CD4-positive, alpha-beta T cell (primary cell): ENCODE measurements around the gene SLC7A6. TPM values are rescaled to one million over a fixed set of nuclear protein-coding genes. Genes with fewer than 3 reads are reported as not detected.

Source experiments
- ATAC-seq: fragments of 200-7000 bp; cut with Tn5 transposase; one replicate; pipeline ENCODE4 v1.10.0; 2022; ENCODE audit warnings: mild to moderate bottlenecking; ENCODE audit not compliant: poor library complexity
- CTCF ChIA-PET: fragments of 350-600 bp; sonication (Branson Sonifier 250); formaldehyde crosslinking; loops from one replicate; lab custom pipeline; 2021; ENCODE audit warnings: antibody characterized with exemption, inconsistent platforms; lab: Charles Lee
- POLR2A ChIA-PET: fragments of 350-600 bp; sonication (Branson Sonifier 250); formaldehyde crosslinking; loops from one replicate; lab custom pipeline; 2021; ENCODE audit warnings: antibody characterized with exemption, inconsistent platforms; lab: Charles Lee
- DNase-seq, 14 experiments: peaks; one replicate each; pipeline ENCODE4 v3.0.0-alpha.2; 2013 to 2020; ENCODE audit warnings: mixed read lengths in 2 of 14
- H3K27ac ChIP-seq, 2 donors: one replicate each; pipeline versions ENCODE4 v1.5.1 to v1.7.0; 2013; ENCODE audit warnings: low read length in 2 of 2, low read depth in 1 of 2, mild to moderate bottlenecking in 1 of 2
- H3K27me3 ChIP-seq, 2 experiments: 1 replicate in 1 of 2; 2 replicates in 1 of 2; pipeline versions ENCODE4 v1.6.1 to v1.7.0; 2013; ENCODE audit warnings: low read length in 2 of 2, control low read depth in 1 of 2, mild to moderate bottlenecking in 1 of 2, moderate library complexity in 1 of 2; ENCODE audit not compliant: insufficient read depth in 2 of 2, control insufficient read depth in 1 of 2
- H3K36me3 ChIP-seq: one replicate; pipeline ENCODE4 v1.6.1; 2013; ENCODE audit warnings: low read length, control low read depth; ENCODE audit not compliant: insufficient read depth
- H3K4me1 ChIP-seq: one replicate; pipeline ENCODE4 v1.6.1; 2013; ENCODE audit warnings: low read length, control low read depth; ENCODE audit not compliant: insufficient read depth
- H3K4me3 ChIP-seq: one replicate; pipeline ENCODE4 v1.5.1; 2013; ENCODE audit warnings: mild to moderate bottlenecking, low read length, moderate library complexity
- H3K9me3 ChIP-seq, 2 experiments: 1 replicate in 1 of 2; 2 replicates in 1 of 2; pipeline versions ENCODE4 v1.6.1 to v1.7.0; 2013; ENCODE audit warnings: low read length in 2 of 2, mild to moderate bottlenecking in 2 of 2, control low read depth in 1 of 2, moderate library complexity in 1 of 2; ENCODE audit not compliant: control insufficient read depth in 1 of 2, insufficient read depth in 1 of 2
- H3K27ac Mint-ChIP-seq: one replicate; pipeline ENCODE4 v1.8.0; 2020; ENCODE audit warnings: mixed read lengths
- H3K27me3 Mint-ChIP-seq: one replicate; pipeline ENCODE4 v1.8.0; 2021; ENCODE audit warnings: mixed read lengths
- H3K36me3 Mint-ChIP-seq: one replicate; pipeline ENCODE4 v1.8.0; 2021; ENCODE audit warnings: low read depth, mixed read lengths
- H3K4me1 Mint-ChIP-seq: one replicate; pipeline ENCODE4 v1.8.0; 2021; ENCODE audit warnings: low read depth, mixed read lengths
- H3K4me3 Mint-ChIP-seq: one replicate; pipeline ENCODE4 v1.8.0; 2020; ENCODE audit warnings: mild to moderate bottlenecking, mixed read lengths
- H3K9me3 Mint-ChIP-seq: one replicate; pipeline ENCODE4 v1.8.0; 2020; ENCODE audit warnings: mixed read lengths
- intact Hi-C, 2 experiments: fragments of 100-400 bp; cut with DNase I in 1 of 2; cut with micrococcal nuclease in 1 of 2; formaldehyde crosslinking; loops; one replicate each; pipeline versions ENCODE4 v1.15.1 to v1.9.0; 2023 to 2025; cut with DNase I, micrococcal nuclease
- total RNA-seq, 174 experiments: library from RNA in 2 of 174; stranded (reverse) in 2 of 174; gene quantifications; one replicate each; pipeline ENCODE4 v1.2.3 and lab custom pipeline; 2021 to 2026
- TF ChIP-seq, protein P1 (sequence below): fragments of 200-600 bp; IDR thresholded peaks from one replicate; pipeline ENCODE4 v1.8.0; 2022; ENCODE audit warnings: antibody characterized with exemption, mild to moderate bottlenecking

Gene SLC7A6
- total RNA-seq, 2 experiments from 2014 or later, result 187 to 197 TPM

DNA sequence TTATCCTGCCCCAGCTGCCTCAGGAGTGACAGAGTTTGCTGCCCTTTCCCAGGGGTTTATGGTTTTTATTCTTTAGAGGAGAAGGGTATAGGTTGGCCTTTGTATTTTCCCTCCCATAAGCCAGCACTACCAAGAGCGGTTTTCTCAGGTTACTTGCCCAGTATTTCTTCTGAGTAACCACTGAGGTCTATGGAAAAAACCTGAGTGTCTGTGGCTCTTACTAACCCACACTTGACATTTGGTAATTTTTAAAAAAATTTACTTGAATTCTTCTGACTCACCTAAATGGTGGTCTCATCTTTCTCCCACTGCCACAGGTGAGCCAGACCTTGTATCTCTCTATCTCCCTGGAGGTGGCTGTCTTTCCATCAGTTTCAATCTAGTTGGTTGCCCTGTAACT lies 6.0 kb downstream of the SLC7A6 start:
- H3K9me3 Mint-ChIP-seq, result no peaks in the 10 kb centered on the region
- H3K36me3 Mint-ChIP-seq, result peaks cover 75% of the 10 kb centered on the region
- H3K27ac ChIP-seq, result peak overlapping the region; percentile 71 to 84
- H3K27me3 Mint-ChIP-seq, result no peaks in the 10 kb centered on the region
- peak in 3 of 14 experiments; percentile 23 to 63 (median 46) for DNase-seq
- H3K9me3 ChIP-seq, result no peaks in the 10 kb centered on the region
- peaks cover 96% of the 10 kb centered on the region for H3K4me1 ChIP-seq
- CTCF ChIA-PET, result interaction anchor here (0.7 to 3.9 kb wide), 4 partner anchors 9 to 15 kb away, joined by 3 to 23 read pairs (median 12); no protein-coding TSS in a partner anchor
- H3K27me3 ChIP-seq, result no peaks in the 10 kb centered on the region
- H3K27ac Mint-ChIP-seq, result peak overlapping the region; percentile 94
- POLR2A ChIA-PET, result interaction anchor here (1.7 to 12.9 kb wide), 2 partner anchors 15 to 41 kb away, joined by 7 to 271 read pairs; partner anchors contain the start of genes PRMT7 and SLC7A6OS
- no peak for ATAC-seq
- intact Hi-C loops, result no loop called here
- H3K4me3 ChIP-seq, result no peak overlapping the region
- TF ChIP-seq, protein P1, sequence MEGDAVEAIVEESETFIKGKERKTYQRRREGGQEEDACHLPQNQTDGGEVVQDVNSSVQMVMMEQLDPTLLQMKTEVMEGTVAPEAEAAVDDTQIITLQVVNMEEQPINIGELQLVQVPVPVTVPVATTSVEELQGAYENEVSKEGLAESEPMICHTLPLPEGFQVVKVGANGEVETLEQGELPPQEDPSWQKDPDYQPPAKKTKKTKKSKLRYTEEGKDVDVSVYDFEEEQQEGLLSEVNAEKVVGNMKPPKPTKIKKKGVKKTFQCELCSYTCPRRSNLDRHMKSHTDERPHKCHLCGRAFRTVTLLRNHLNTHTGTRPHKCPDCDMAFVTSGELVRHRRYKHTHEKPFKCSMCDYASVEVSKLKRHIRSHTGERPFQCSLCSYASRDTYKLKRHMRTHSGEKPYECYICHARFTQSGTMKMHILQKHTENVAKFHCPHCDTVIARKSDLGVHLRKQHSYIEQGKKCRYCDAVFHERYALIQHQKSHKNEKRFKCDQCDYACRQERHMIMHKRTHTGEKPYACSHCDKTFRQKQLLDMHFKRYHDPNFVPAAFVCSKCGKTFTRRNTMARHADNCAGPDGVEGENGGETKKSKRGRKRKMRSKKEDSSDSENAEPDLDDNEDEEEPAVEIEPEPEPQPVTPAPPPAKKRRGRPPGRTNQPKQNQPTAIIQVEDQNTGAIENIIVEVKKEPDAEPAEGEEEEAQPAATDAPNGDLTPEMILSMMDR, result no peak
- H3K4me1 Mint-ChIP-seq, result peaks cover 91% of the 10 kb centered on the region
- peak overlapping the region; percentile 18 for H3K4me3 Mint-ChIP-seq
- peaks cover 46% of the 10 kb centered on the region for H3K36me3 ChIP-seq

- Histone ChIP-seq H3K4me1 (peaks cover 97% of the 10 kb centered on the region), H3K9me3 (no peaks in the 10 kb centered on the region), H3K27me3 (no peaks in the 10 kb centered on the region), H3K4me3 (peak overlapping the region; percentile 24), H3K36me3 (peaks cover 42% of the 10 kb centered on the region), H3K27ac (peak overlapping the region; percentile 71 to 74)
- DNase-seq, result peak; percentile 54 to 84 (median 74)
- ChIA-PET CTCF (interaction anchor here (1.0 to 5.7 kb wide), 5 partner anchors 9 to 56 kb away, joined by 3 to 41 read pairs (median 7); partner anchors contain the start of gene SLC7A6), POLR2A (interaction anchor here (0.5 to 12.9 kb wide), 17 partner anchors 10 to 1454 kb away, joined by 3 to 271 read pairs (median 4); partner anchors contain the start of genes NQO1, PLA2G15, PRMT7 and SLC7A6)
- no peaks in the 10 kb centered on the region for H3K27me3 Mint-ChIP-seq
- H3K4me1 Mint-ChIP-seq, result peaks cover 85% of the 10 kb centered on the region
- H3K36me3 Mint-ChIP-seq, result peaks cover 80% of the 10 kb centered on the region
- peak; percentile 59 for ATAC-seq
- H3K27ac Mint-ChIP-seq, result peak overlapping the region; percentile 94
- intact Hi-C loops, result loop anchor here in 1 of 2 experiments (2.0 kb wide), 1 partner anchor 14 kb away; no protein-coding TSS in a partner anchor
- H3K4me3 Mint-ChIP-seq, result peak overlapping the region; percentile 89
- H3K9me3 Mint-ChIP-seq, result no peaks in the 10 kb centered on the region
- TF ChIP-seq, protein P1, result no peak
Observed at GRCh38 chr16:68272507-68273209, 8.3 kb downstream of the SLC7A6 start.

- ChIA-PET POLR2A (interaction anchor here (0.7 to 12.9 kb wide), 11 partner anchors 9 to 272 kb away, joined by 3 to 271 read pairs (median 7); partner anchors contain the start of genes PLA2G15, PRMT7, SLC7A6 and SLC7A6OS), CTCF (interaction anchor here (1.0 to 5.7 kb wide), 5 partner anchors 9 to 55 kb away, joined by 4 to 41 read pairs (median 11); partner anchors contain the start of gene SLC7A6)
- Histone ChIP-seq H3K27me3 (no peaks in the 10 kb centered on the region), H3K4me3 (no peak overlapping the region), H3K9me3 (no peaks in the 10 kb centered on the region), H3K27ac (peak overlapping the region; percentile 71 to 74), H3K36me3 (peaks cover 36% of the 10 kb centered on the region), H3K4me1 (peaks cover 96% of the 10 kb centered on the region)
- TF ChIP-seq, protein P1, result no peak
- Mint-ChIP-seq H3K27me3 (no peaks in the 10 kb centered on the region), H3K4me3 (peak overlapping the region; percentile 89), H3K9me3 (no peaks in the 10 kb centered on the region), H3K4me1 (peaks cover 78% of the 10 kb centered on the region), H3K36me3 (peaks cover 73% of the 10 kb centered on the region), H3K27ac (peak overlapping the region; percentile 94)
- DNase-seq (no peak), ATAC-seq (no peak)
- intact Hi-C loops, result loop anchor here in 1 of 2 experiments (2.0 kb wide), 1 partner anchor 13 kb away; no protein-coding TSS in a partner anchor
Observed at GRCh38 chr16:68273459-68273858, 9.1 kb downstream of the SLC7A6 start.
